ENCODE measurements around the gene CAB39L. TPM values are rescaled to one million over a fixed set of nuclear protein-coding genes. Genes with fewer than 3 reads are reported as not detected.

The CAB39L gene
- total RNA-seq, 1 experiment from 2014 or later = 6.6 TPM

GRCh38 chr13:49459580-49459979 is 15.7 kb upstream of the CAB39L start:
- DNase-seq (ENCODE audit: low read depth, low spot score) = no peak
- no peak for ATAC-seq
- Histone ChIP-seq H3K27me3 (ENCODE audit: control insufficient read depth, insufficient read depth, low read length) (no peaks in the 10 kb centered on the region), H3K36me3 (ENCODE audit: control insufficient read depth, insufficient read depth, low read length) (0 out of 2 replicates have a peak, but pooled peaks cover 2% of the 10 kb centered on the region), H3K4me1 (ENCODE audit: control insufficient read depth, insufficient read depth, low read length) (no peaks in the 10 kb centered on the region), H3K27ac (ENCODE audit: low read length) (no peak overlapping the region), H3K4me3 (ENCODE audit: low read depth in 2 of 2, low read length in 2 of 2) (no peak overlapping the region), H3K9me3 (ENCODE audit: control insufficient read depth, insufficient read depth, low read depth, low read length) (peaks cover 4% of the 10 kb centered on the region; the same call in 1 of the 2 replicates)
- CTCF ChIA-PET = no interaction called here
- BruUV-seq (replicated peaks) = no TSS peak
- TF ChIP-seq TCF7L2 (IDR thresholded peaks at IDR 0.05; ENCODE audit: low read depth, low read length) = no peak
- no peak for TF ChIP-seq CTCF (IDR thresholded peaks at IDR 0.05)
- no peak for TF ChIP-seq POLR2AphosphoS5 (IDR thresholded peaks at IDR 0.05; ENCODE audit: low read depth, low read length)
- TF ChIP-seq SIN3A (IDR thresholded peaks at IDR 0.05; ENCODE audit: borderline replicate concordance, insufficient read depth, low read depth, low read length) = no peak
- TF ChIP-seq REST (IDR thresholded peaks at IDR 0.05; ENCODE audit: insufficient read depth in 1 of 2, low read depth in 2 of 2, low read length in 1 of 2) = no peak
- intact Hi-C loops (cut with micrococcal nuclease; ENCODE audit: unreplicated experiment) (no loop called here), in situ Hi-C loops (cut with HindIII; ENCODE audit: low pct_unique_long_range_greater_than_20kb, low sequenced_read_pairs) (no loop called here)
- POLR2A ChIA-PET = no interaction called here

GRCh38 chr13:49457221-49457620 is 13.4 kb upstream of the CAB39L start:
- CTCF ChIA-PET = no interaction called here
- intact Hi-C loops (cut with micrococcal nuclease; ENCODE audit: unreplicated experiment) = no loop called here

More at GRCh38 chr13:49457221-49457620, 13.4 kb upstream of the CAB39L start:
- no peaks in the 10 kb centered on the region for H3K4me1 ChIP-seq (ENCODE audit: control insufficient read depth, insufficient read depth, low read length)
- in situ Hi-C loops (cut with HindIII; ENCODE audit: low pct_unique_long_range_greater_than_20kb, low sequenced_read_pairs) = no loop called here
- POLR2A ChIA-PET = interaction anchor here (0.6 kb wide), 1 partner anchor 251 kb away, joined by 3 read pairs; no protein-coding TSS in a partner anchor
- no peak overlapping the region for H3K4me3 ChIP-seq (ENCODE audit: low read depth in 2 of 2, low read length in 2 of 2)
- no peaks in the 10 kb centered on the region for H3K36me3 ChIP-seq (ENCODE audit: control insufficient read depth, insufficient read depth, low read length)
- peaks cover 4% of the 10 kb centered on the region; the same call in 1 of the 2 replicates for H3K9me3 ChIP-seq (ENCODE audit: control insufficient read depth, insufficient read depth, low read depth, low read length)
- H3K27me3 ChIP-seq (ENCODE audit: control insufficient read depth, insufficient read depth, low read length) = no peaks in the 10 kb centered on the region
- ATAC-seq (no peak), DNase-seq (ENCODE audit: low read depth, low spot score) (no peak)
- TF ChIP-seq REST (IDR thresholded peaks at IDR 0.05; ENCODE audit: insufficient read depth in 1 of 2, low read depth in 2 of 2, low read length in 1 of 2) = no peak
- BruUV-seq (replicated peaks) = no TSS peak
- no peak overlapping the region for H3K27ac ChIP-seq (ENCODE audit: low read length)

Measured in Panc1 (cell line).